GM18867 (cell line): ENCODE measurements around the gene AMMECR1.

Experiments used
- ATAC-seq: cut with Tn5 transposase; IDR thresholded peaks from one replicate; pipeline ENCODE4 v1.9.1; 2021; ENCODE audit warnings: mild to moderate bottlenecking, moderate library complexity; ENCODE audit not compliant: unreplicated experiment

AMMECR1 gene

GRCh38 chrX:110311437-110312230, 6.3 kb downstream of the AMMECR1 start:
- ATAC-seq, result no peak

- peak; percentile 80 for ATAC-seq
These were observed 7.0 kb downstream of the AMMECR1 start for GRCh38 chrX:110310896-110311295.

GRCh38 chrX:110310000-110310790, 7.7 kb downstream of the AMMECR1 start:
- ATAC-seq, result no peak

- ATAC-seq, result no peak
These were observed 9.7 kb downstream of the AMMECR1 start for GRCh38 chrX:110308220-110308619.

- ATAC-seq, result no peak
These were observed 13.0 kb downstream of the AMMECR1 start for GRCh38 chrX:110304884-110305283.

GRCh38 chrX:110304371-110304770, 13.5 kb downstream of the AMMECR1 start:
- no peak for ATAC-seq

GRCh38 chrX:110302975-110303374, 14.9 kb downstream of the AMMECR1 start:
- no peak for ATAC-seq

- ATAC-seq, result no peak
These were observed 16.7 kb downstream of the AMMECR1 start for GRCh38 chrX:110301194-110301593.

- no peak for ATAC-seq
These were observed 23.8 kb downstream of the AMMECR1 start for GRCh38 chrX:110294087-110294486.

- no peak for ATAC-seq
These were observed 24.2 kb downstream of the AMMECR1 start for GRCh38 chrX:110293658-110294057.

- ATAC-seq, result no peak
These were observed 30.3 kb downstream of the AMMECR1 start for GRCh38 chrX:110287605-110288004.

GRCh38 chrX:110286106-110286505, 31.8 kb downstream of the AMMECR1 start:
- no peak for ATAC-seq

GRCh38 chrX:110284159-110284558, 33.7 kb downstream of the AMMECR1 start:
- ATAC-seq, result no peak

GRCh38 chrX:110282922-110283321, 35.0 kb downstream of the AMMECR1 start:
- ATAC-seq, result no peak

GRCh38 chrX:110281377-110281776, 36.5 kb downstream of the AMMECR1 start:
- no peak for ATAC-seq

GRCh38 chrX:110280954-110281353, 36.9 kb downstream of the AMMECR1 start:
- ATAC-seq, result no peak

GRCh38 chrX:110277609-110278008, 40.3 kb downstream of the AMMECR1 start:
- no peak for ATAC-seq

- ATAC-seq, result peak; percentile 81
These were observed 41.1 kb downstream of the AMMECR1 start for GRCh38 chrX:110276778-110277177.

GRCh38 chrX:110268886-110269285, 49.0 kb downstream of the AMMECR1 start:
- no peak for ATAC-seq

- no peak for ATAC-seq
These were observed 49.5 kb downstream of the AMMECR1 start for GRCh38 chrX:110268395-110268794.

GRCh38 chrX:110267874-110268273, 50.0 kb downstream of the AMMECR1 start:
- no peak for ATAC-seq

GRCh38 chrX:110265661-110266060, 52.2 kb downstream of the AMMECR1 start:
- no peak for ATAC-seq
